ENCODE results near the gene CAPRIN2. TPM values are rescaled to one million over a fixed set of nuclear protein-coding genes. Genes with fewer than 3 reads are reported as not detected.

CAPRIN2 gene
- total and polyA plus RNA-seq, 2 experiments from 2014 or later = 26.0 to 38.4 TPM

GRCh38 chr12:30687265-30687986 is 67.3 kb downstream of the CAPRIN2 start:
- no peak for TF ChIP-seq CTCF (IDR thresholded peaks at IDR 0.05; ENCODE audit: low read depth, low read length)
- no peaks in the 10 kb centered on the region for H3K27me3 ChIP-seq
- peak in 1 of 2 donors; percentile 55 for DNase-seq (ENCODE audit: low read depth in 1 of 2, low spot score in 1 of 2)

GRCh38 chr12:30679241-30679640 is 75.5 kb downstream of the CAPRIN2 start:
- no peak for TF ChIP-seq CTCF (IDR thresholded peaks at IDR 0.05; ENCODE audit: low read depth, low read length)
- Histone ChIP-seq H3K9me3 (ENCODE audit: low read depth) (no peaks in the 10 kb centered on the region), H3K4me1 (ENCODE audit: low read depth) (peaks cover 6% of the 10 kb centered on the region), H3K27me3 (no peaks in the 10 kb centered on the region), H3K4me3 (no peak overlapping the region), H3K36me3 (peaks cover 26% of the 10 kb centered on the region), H3K27ac (no peak overlapping the region)
- DNase-seq (ENCODE audit: low read depth in 1 of 2, low spot score in 1 of 2) = no peak

More at GRCh38 chr12:30687265-30687986, 67.3 kb downstream of the CAPRIN2 start:
- no peaks in the 10 kb centered on the region for H3K9me3 ChIP-seq (ENCODE audit: low read depth)
- H3K4me3 ChIP-seq = no peak overlapping the region
- peaks cover 15% of the 10 kb centered on the region for H3K4me1 ChIP-seq (ENCODE audit: low read depth)
- H3K36me3 ChIP-seq = peaks cover 4% of the 10 kb centered on the region
- H3K27ac ChIP-seq = no peak overlapping the region

- Histone ChIP-seq H3K27ac (no peak overlapping the region), H3K36me3 (peaks cover 32% of the 10 kb centered on the region), H3K4me1 (ENCODE audit: low read depth) (no peaks in the 10 kb centered on the region), H3K9me3 (ENCODE audit: low read depth) (no peaks in the 10 kb centered on the region), H3K27me3 (no peaks in the 10 kb centered on the region), H3K4me3 (no peak overlapping the region)
- TF ChIP-seq CTCF (IDR thresholded peaks at IDR 0.05; ENCODE audit: low read depth, low read length) = no peak
- DNase-seq (ENCODE audit: low read depth in 1 of 2, low spot score in 1 of 2) = no peak
These were observed 76.5 kb downstream of the CAPRIN2 start for GRCh38 chr12:30678221-30678620.

GRCh38 chr12:30661210-30661609 is 93.5 kb downstream of the CAPRIN2 start:
- H3K4me3 ChIP-seq = no peak overlapping the region
- no peaks in the 10 kb centered on the region for H3K27me3 ChIP-seq
- H3K9me3 ChIP-seq (ENCODE audit: low read depth) = no peaks in the 10 kb centered on the region
- TF ChIP-seq CTCF (IDR thresholded peaks at IDR 0.05; ENCODE audit: low read depth, low read length) = no peak
- no peak for DNase-seq (ENCODE audit: low read depth in 1 of 2, low spot score in 1 of 2)
- no peaks in the 10 kb centered on the region for H3K4me1 ChIP-seq (ENCODE audit: low read depth)
- peaks cover 43% of the 10 kb centered on the region for H3K36me3 ChIP-seq
- H3K27ac ChIP-seq = no peak overlapping the region

Other genes starting within 250 kb of the CAPRIN2 start
- gene IPO8, start 59.1 kb downstream of the CAPRIN2 start, total RNA-seq = 20.5 and 29.6 TPM in 2 replicates
- gene IPO8, start 59.1 kb downstream of the CAPRIN2 start, polyA plus RNA-seq = 10.4 and 15.0 TPM in 2 replicates
- gene TSPAN11, start 171.8 kb upstream of the CAPRIN2 start, total RNA-seq = 19.4 and 26.1 TPM in 2 replicates
- 11.1 and 13.4 TPM in 2 replicates for gene TSPAN11, start 171.8 kb upstream of the CAPRIN2 start, polyA plus RNA-seq

Data from cardiac muscle cell (in vitro differentiated cells and primary cell).